Esophagus muscularis mucosa (tissue), 4 donors: ENCODE data around the gene CHRND. TPM values are rescaled to one million over a fixed set of nuclear protein-coding genes. Genes with fewer than 3 reads are reported as not detected.

Experiments
- DNase-seq: peaks from one replicate; pipeline ENCODE4 v3.0.0-alpha.2; 2017; ENCODE audit errors: extremely low spot score
- H3K27ac ChIP-seq, 4 donors: fragments of 200-600 bp; sonication (generic); replicated peaks in 1 of 4; 1 replicate in 3 of 4; 2 replicates in 1 of 4; pipeline ENCODE4 v1.5.1; 2016 to 2019; ENCODE audit warnings: mild to moderate bottlenecking in 1 of 4
- H3K27me3 ChIP-seq, 4 donors: fragments of 200-600 bp; sonication (generic); one replicate each; pipeline versions ENCODE4 v1.5.1 to v1.6.0; 2016 to 2019
- H3K36me3 ChIP-seq, 4 donors: fragments of 200-600 bp; sonication (generic); one replicate each; pipeline ENCODE4 v1.5.1; 2016 to 2019
- H3K4me1 ChIP-seq, 4 donors: fragments of 200-600 bp; sonication (generic); one replicate each; pipeline ENCODE4 v1.5.1; 2016 to 2019
- H3K4me3 ChIP-seq, 4 donors: fragments of 200-600 bp; sonication (generic); 1 replicate in 2 of 4; 2 replicates in 2 of 4; pipeline ENCODE4 v1.5.1; 2016 to 2019; ENCODE audit warnings: mild to moderate bottlenecking in 4 of 4, moderate library complexity in 1 of 4
- H3K9me3 ChIP-seq, 4 donors: fragments of 200-600 bp; sonication (generic); 1 replicate in 3 of 4; 2 replicates in 1 of 4; pipeline ENCODE4 v1.5.1; 2016 to 2019
- EP300 ChIP-seq: sonication (generic); formaldehyde crosslinking; IDR thresholded peaks from one replicate; pipeline ENCODE4 v1.6.1; 2017; ENCODE audit warnings: antibody characterized with exemption
- POLR2A ChIP-seq: fragments of 450-650 bp; IDR thresholded peaks from one replicate; pipeline ENCODE4 v1.6.1; 2017; ENCODE audit warnings: antibody characterized with exemption, moderate library complexity, mild to moderate bottlenecking, low read depth
- POLR2AphosphoS5 ChIP-seq, 2 donors: sonication (generic); formaldehyde crosslinking; IDR thresholded peaks; one replicate each; pipeline ENCODE4 v1.6.1; 2017; ENCODE audit warnings: antibody characterized with exemption in 2 of 2
- WGBS: methylation state at CpG from one replicate; pipeline ENCODE4 v1.1.5; 2018; 5-methylcytosine and 5-hydroxymethylcytosine counted together
- intact Hi-C: fragments of 100-400 bp; cut with DNase I; formaldehyde crosslinking; loops from one replicate; pipeline ENCODE4 v1.15.1; 2023
- total RNA-seq, 4 donors: library from RNA; depleted of rRNA; stranded (reverse); fragments of >200 nt; gene quantifications; one replicate each; pipeline versions ENCODE4 v1.1.0 to v1.2.1, GENCODE V29; 2016
- TF ChIP-seq, protein P1 (sequence below), 3 experiments: fragments of 200-600 bp in 2 of 3; fragments of 450-650 bp in 1 of 3; sonication (generic) in 2 of 3; IDR thresholded peaks; one replicate each; pipeline ENCODE4 v1.5.1; 2017 to 2019; ENCODE audit warnings: antibody characterized with exemption in 3 of 3, mild to moderate bottlenecking in 2 of 3, moderate library complexity in 1 of 3

The CHRND gene
- total RNA-seq, 4 donors from 2014 or later, result not detected

DNA sequence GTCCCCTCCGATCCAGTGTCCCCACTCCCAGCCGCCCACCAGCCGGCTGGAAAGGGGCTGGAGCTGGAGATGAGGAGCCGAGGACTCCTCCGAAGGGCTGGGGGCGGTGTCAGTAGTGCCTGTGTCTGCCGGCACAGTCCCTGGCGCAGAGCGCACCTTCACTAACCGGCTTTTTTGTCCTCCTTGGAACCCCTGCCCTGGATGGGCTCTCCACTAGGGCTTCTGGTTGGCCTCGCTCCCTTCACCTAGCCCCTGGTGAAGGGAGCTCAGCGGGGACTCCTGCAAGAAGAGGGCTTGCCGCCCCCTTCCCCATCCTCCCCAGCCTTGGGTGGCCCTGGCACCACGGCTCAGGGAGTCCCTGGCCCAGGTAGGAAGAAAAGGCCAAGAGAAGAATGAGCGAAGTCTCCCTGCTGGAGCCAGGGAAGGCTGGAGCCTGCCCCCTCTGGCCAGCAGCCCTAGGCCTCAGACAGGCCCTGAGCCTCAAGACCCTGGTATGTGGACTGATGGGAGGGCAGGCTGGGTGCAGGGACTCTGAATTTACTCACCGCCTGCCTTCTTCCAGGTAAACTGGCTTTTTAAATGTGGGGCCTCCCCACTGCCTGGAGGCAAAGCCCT, 37.8 kb upstream of the CHRND start:
- no peak overlapping the region for H3K4me3 ChIP-seq
- H3K27me3 ChIP-seq, result peaks cover 0 to 84% (median 24%) of the 10 kb centered on the region in 4 donors
- TF ChIP-seq, protein P1, sequence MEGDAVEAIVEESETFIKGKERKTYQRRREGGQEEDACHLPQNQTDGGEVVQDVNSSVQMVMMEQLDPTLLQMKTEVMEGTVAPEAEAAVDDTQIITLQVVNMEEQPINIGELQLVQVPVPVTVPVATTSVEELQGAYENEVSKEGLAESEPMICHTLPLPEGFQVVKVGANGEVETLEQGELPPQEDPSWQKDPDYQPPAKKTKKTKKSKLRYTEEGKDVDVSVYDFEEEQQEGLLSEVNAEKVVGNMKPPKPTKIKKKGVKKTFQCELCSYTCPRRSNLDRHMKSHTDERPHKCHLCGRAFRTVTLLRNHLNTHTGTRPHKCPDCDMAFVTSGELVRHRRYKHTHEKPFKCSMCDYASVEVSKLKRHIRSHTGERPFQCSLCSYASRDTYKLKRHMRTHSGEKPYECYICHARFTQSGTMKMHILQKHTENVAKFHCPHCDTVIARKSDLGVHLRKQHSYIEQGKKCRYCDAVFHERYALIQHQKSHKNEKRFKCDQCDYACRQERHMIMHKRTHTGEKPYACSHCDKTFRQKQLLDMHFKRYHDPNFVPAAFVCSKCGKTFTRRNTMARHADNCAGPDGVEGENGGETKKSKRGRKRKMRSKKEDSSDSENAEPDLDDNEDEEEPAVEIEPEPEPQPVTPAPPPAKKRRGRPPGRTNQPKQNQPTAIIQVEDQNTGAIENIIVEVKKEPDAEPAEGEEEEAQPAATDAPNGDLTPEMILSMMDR (IDR thresholded peaks at IDR 0.05), result no peak
- no peaks in the 10 kb centered on the region for H3K36me3 ChIP-seq
- H3K4me1 ChIP-seq, result peaks cover 0 to 31% (median 24%) of the 10 kb centered on the region in 4 donors
- no peak overlapping the region for H3K27ac ChIP-seq
- intact Hi-C loops, result no loop called here
- 76% methylated on average over 6 of the region's 16 CpGs for WGBS
- DNase-seq, result no peak
- H3K9me3 ChIP-seq, result no peaks in the 10 kb centered on the region

DNA sequence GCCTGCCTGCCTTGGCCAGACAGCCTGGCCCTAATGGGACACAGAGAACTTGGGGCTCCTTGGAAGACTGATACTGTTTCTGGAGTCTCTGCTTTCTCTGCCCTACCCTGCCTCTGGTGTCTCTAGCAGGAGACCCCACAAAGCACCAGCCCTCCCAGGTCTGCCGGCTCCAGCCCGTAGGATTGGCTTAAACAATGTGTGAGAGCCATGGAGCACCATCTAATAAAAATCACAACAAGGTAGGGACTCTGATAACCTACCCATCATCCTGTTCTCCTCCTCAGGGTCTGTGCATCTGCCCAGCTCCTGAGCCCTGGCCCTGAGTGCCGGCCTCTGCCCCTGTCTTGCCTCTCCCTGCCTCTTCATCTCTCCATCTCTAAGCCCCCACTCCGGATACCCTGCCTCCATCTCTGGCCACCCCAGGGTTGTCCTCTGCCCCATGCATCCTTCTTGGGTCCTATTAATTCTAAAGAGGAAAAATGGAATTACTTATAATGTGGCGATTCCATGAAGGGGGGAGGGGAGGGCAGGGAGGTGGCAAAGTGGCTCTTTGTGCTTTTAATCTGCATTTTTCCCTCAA, 37.1 kb upstream of the CHRND start:
- TF ChIP-seq EP300 (no peak), POLR2AphosphoS5 (IDR thresholded peaks at IDR 0.05) (no peak), POLR2A (no peak)
- TF ChIP-seq, protein P1 (IDR thresholded peaks at IDR 0.05), result no peak
- 86% methylated on average over 4 of the region's 5 CpGs for WGBS
- Histone ChIP-seq H3K27me3 (peaks cover 0 to 78% (median 23%) of the 10 kb centered on the region in 4 donors), H3K4me1 (peaks cover 0 to 31% (median 24%) of the 10 kb centered on the region in 4 donors), H3K27ac (no peak overlapping the region), H3K9me3 (no peaks in the 10 kb centered on the region), H3K4me3 (no peak overlapping the region), H3K36me3 (no peaks in the 10 kb centered on the region)
- intact Hi-C loops, result no loop called here
- no peak for DNase-seq

DNA sequence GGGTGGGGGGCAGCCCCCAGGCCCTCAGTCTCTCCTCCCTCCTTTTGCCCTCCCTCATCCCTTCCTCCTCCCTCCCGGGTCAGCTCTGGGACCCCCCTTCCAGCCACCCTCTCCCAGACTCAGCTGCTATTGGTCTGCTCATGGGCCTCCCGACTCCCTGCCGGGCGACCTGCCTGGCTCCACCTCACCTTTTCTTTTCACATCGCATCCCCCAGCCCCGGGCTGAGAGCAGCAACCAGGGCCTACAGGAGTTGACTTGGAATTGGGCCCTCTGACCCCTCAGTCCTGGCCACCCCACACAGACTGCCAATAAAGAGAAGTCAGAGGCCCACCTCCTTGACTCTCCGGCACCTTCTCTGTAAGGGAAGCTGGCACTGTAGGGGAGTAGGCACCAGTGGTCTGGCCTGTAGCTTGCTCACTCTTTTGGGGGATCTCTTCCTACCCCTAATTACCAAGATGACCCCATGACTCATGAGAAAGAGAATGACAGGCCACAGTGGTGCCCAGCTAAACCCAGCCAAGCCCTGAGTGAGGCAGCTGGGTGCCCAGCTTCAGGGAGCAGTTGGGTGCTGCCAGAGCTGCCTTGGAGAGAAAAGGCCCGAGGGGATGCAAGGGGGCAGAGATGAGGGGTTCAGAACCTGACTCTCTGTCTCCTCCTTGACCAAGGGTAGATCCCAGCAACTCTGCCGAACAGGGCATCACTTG, 36.3 kb upstream of the CHRND start:
- no peak for DNase-seq
- Histone ChIP-seq H3K36me3 (no peaks in the 10 kb centered on the region), H3K4me3 (no peak overlapping the region), H3K4me1 (peaks cover 0 to 31% (median 24%) of the 10 kb centered on the region in 4 donors), H3K27me3 (peaks cover 0 to 69% (median 23%) of the 10 kb centered on the region in 4 donors), H3K9me3 (no peaks in the 10 kb centered on the region), H3K27ac (no peak overlapping the region)
- WGBS, result 83% methylated on average over 9 of the region's 9 CpGs
- intact Hi-C loops, result no loop called here
- TF ChIP-seq POLR2A (no peak), EP300 (no peak), POLR2AphosphoS5 (IDR thresholded peaks at IDR 0.05) (no peak)
- TF ChIP-seq, protein P1 (IDR thresholded peaks at IDR 0.05), result no peak

DNA sequence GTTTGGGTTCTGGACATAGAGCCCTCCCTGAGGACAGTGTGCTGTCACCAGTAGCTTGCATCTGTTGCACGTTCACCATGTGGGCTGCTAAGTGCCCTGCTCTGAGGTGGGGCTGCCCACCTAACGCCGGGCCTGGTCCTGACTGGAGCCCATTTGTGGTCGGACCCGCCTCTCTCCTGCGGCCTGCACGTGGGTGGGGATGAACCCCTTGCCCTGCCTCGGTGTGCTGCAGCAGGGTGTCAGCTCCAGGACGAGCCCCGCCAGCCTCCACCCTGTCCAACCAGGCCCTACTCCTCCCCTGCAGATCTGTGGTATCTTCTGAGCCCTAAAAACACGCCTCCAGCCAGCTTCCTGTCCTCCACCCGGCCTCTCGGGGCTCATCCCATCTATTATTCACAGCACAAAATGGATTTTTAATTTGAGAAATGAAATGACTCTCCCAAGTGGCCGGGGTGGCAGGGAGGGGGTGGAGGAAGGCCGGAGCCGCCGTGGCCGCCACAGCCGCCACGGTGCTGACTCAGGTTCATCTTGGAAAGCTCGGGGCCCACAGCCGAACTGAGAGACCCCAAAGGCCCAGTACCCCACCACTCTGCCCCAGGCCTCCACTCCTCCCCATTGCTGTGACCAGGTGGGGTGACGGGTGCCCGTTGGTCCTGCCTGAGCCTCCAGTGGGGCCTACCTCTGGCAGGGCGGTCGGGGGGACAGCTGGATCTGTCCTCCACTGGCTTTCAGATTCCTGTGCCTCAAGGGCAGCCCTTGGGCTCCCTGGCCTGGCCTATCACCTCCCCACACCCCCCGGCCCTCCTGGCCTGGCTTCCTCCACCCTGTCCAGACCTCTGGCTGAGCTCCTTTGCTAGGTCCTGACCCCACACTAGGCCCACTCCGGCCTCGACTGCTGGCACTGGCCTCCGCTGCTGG, 35.5 kb upstream of the CHRND start:
- H3K4me3 ChIP-seq, result no peak overlapping the region
- intact Hi-C loops, result no loop called here
- peaks cover 0 to 61% (median 18%) of the 10 kb centered on the region in 4 donors for H3K27me3 ChIP-seq
- no peaks in the 10 kb centered on the region for H3K9me3 ChIP-seq
- no peaks in the 10 kb centered on the region for H3K36me3 ChIP-seq
- peaks cover 0 to 26% (median 21%) of the 10 kb centered on the region in 4 donors for H3K4me1 ChIP-seq
- WGBS, result 85% methylated on average over 25 of the region's 30 CpGs
- H3K27ac ChIP-seq, result no peak overlapping the region
- no peak for DNase-seq
- TF ChIP-seq, protein P1 (IDR thresholded peaks at IDR 0.05), result no peak
- TF ChIP-seq POLR2AphosphoS5 (IDR thresholded peaks at IDR 0.05), result no peak
- no peak for TF ChIP-seq POLR2A
- no peak for TF ChIP-seq EP300
